Astrocyte (in vitro differentiated cells and primary cell): ENCODE results near the gene CHRNA3. TPM values are rescaled to one million over a fixed set of nuclear protein-coding genes. Genes with fewer than 3 reads are reported as not detected.

Experiments
- DNase-seq: peaks from one replicate; pipeline ENCODE4 v3.0.0-alpha.2; 2010; ENCODE audit warnings: low read depth
- FAIRE-seq: peaks from 2 replicates; lab custom pipeline; 2011; peaks lifted over from hg19 to GRCh38; lab: Jason Lieb, UNC
- H2AFZ ChIP-seq: 2 replicates; pipeline ENCODE4 v1.6.0; 2012; ENCODE audit warnings: low read depth, low read length, inconsistent platforms
- H3K27ac ChIP-seq: 2 replicates; pipeline ENCODE4 v1.5.1; 2011; ENCODE audit warnings: low read depth, low read length, inconsistent platforms
- H3K27me3 ChIP-seq: 2 replicates; pipeline ENCODE4 v1.6.0; 2011; ENCODE audit warnings: low read length, inconsistent platforms; ENCODE audit not compliant: insufficient read depth
- H3K36me3 ChIP-seq: 2 replicates; pipeline ENCODE4 v1.5.1; 2011; ENCODE audit warnings: low read length, inconsistent platforms; ENCODE audit not compliant: insufficient read depth
- H3K4me1 ChIP-seq: 2 replicates; pipeline ENCODE4 v1.5.1; 2011; ENCODE audit warnings: low read length, inconsistent platforms; ENCODE audit not compliant: insufficient read depth
- H3K4me2 ChIP-seq: 2 replicates; pipeline ENCODE4 v1.6.0; 2012; ENCODE audit warnings: low read length, inconsistent platforms
- H3K4me3 ChIP-seq: 2 replicates; pipeline ENCODE4 v1.5.1; 2011; ENCODE audit warnings: low read depth, mild to moderate bottlenecking, low read length, inconsistent platforms; ENCODE audit not compliant: insufficient read depth
- H3K79me2 ChIP-seq: 2 replicates; pipeline ENCODE4 v1.6.0; 2012; ENCODE audit warnings: mild to moderate bottlenecking, low read length, inconsistent platforms; ENCODE audit not compliant: insufficient read depth
- H3K9ac ChIP-seq: 2 replicates; pipeline ENCODE4 v1.6.0; 2012; ENCODE audit warnings: mild to moderate bottlenecking, low read length, inconsistent platforms
- H3K9me3 ChIP-seq: 2 replicates; pipeline ENCODE4 v1.5.1; 2012; ENCODE audit warnings: low read depth, mild to moderate bottlenecking, low read length, inconsistent platforms; ENCODE audit not compliant: insufficient read depth
- H4K20me1 ChIP-seq: 2 replicates; pipeline ENCODE4 v1.6.0; 2012; ENCODE audit warnings: low read length, inconsistent platforms; ENCODE audit not compliant: insufficient read depth
- H3K27ac Mint-ChIP-seq: one replicate; pipeline ENCODE4 v1.8.0; 2021; ENCODE audit warnings: mild to moderate bottlenecking, mixed read lengths; ENCODE audit not compliant: unreplicated experiment
- H3K27me3 Mint-ChIP-seq: one replicate; pipeline ENCODE4 v1.8.0; 2021; ENCODE audit warnings: low read depth, mixed read lengths; ENCODE audit not compliant: unreplicated experiment
- H3K36me3 Mint-ChIP-seq: one replicate; pipeline ENCODE4 v1.8.0; 2021; ENCODE audit warnings: low read depth, mixed read lengths; ENCODE audit not compliant: unreplicated experiment
- H3K4me1 Mint-ChIP-seq: one replicate; pipeline ENCODE4 v1.8.0; 2021; ENCODE audit warnings: low read depth, mixed read lengths; ENCODE audit not compliant: unreplicated experiment
- H3K4me3 Mint-ChIP-seq: one replicate; pipeline ENCODE4 v1.8.0; 2021; ENCODE audit warnings: mild to moderate bottlenecking, moderate library complexity, mixed read lengths; ENCODE audit not compliant: unreplicated experiment
- H3K9me3 Mint-ChIP-seq: one replicate; pipeline ENCODE4 v1.8.0; 2021; ENCODE audit warnings: mild to moderate bottlenecking, mixed read lengths; ENCODE audit not compliant: unreplicated experiment
- EZH2 ChIP-seq: IDR thresholded peaks from 2 replicates; pipeline ENCODE4 v1.6.1; 2012; ENCODE audit warnings: mild to moderate bottlenecking, low read length, inconsistent platforms; ENCODE audit not compliant: insufficient read depth
- total RNA-seq: library from RNA; stranded (reverse); gene quantifications from 2 replicates; pipeline ENCODE4 v1.2.1, GENCODE V29; 2021
- TF ChIP-seq, protein P1 (sequence below): IDR thresholded peaks from 2 replicates; pipeline ENCODE4 v1.5.1; 2011; ENCODE audit warnings: low read depth, mild to moderate bottlenecking, inconsistent platforms, low read length, moderate library complexity; ENCODE audit not compliant: insufficient read depth

CHRNA3 gene
- total RNA-seq, 1 donor from 2014 or later: not detected

DNA sequence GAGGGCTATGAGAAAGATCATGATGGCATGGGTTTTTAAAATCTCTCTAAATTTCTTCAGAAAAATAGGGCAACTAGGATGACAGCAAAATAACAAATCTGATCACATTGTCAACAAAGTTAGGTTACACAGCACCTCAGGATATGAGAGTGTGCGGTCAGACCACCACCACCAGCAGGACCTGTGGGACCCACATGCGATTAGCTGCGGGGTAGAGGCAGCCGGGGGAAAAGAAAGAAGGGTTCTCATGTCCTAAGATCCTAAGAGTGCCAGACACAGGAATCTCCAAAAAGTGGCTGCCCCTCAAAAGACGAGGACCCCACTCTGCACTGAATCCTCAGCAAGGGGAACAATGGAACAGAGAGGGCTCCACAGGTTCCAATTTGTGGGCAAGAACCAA lies 15.6 kb downstream of the CHRNA3 start:
- Histone ChIP-seq H3K4me2 (no peak overlapping the region), H3K9me3 (no peaks in the 10 kb centered on the region), H3K4me1 (no peaks in the 10 kb centered on the region), H3K36me3 (no peaks in the 10 kb centered on the region), H3K9ac (no peak overlapping the region), H3K27me3 (no peaks in the 10 kb centered on the region), H3K4me3 (no peak overlapping the region), H3K79me2 (no peaks in the 10 kb centered on the region), H3K27ac (no peak overlapping the region), H4K20me1 (no peaks in the 10 kb centered on the region), H2AFZ (no peak overlapping the region)
- no peak overlapping the region for H3K4me3 Mint-ChIP-seq
- H3K27me3 Mint-ChIP-seq: peaks cover 20% of the 10 kb centered on the region
- no peak overlapping the region for H3K27ac Mint-ChIP-seq
- peaks cover 5% of the 10 kb centered on the region for H3K36me3 Mint-ChIP-seq
- no peak for TF ChIP-seq EZH2
- TF ChIP-seq, protein P1, sequence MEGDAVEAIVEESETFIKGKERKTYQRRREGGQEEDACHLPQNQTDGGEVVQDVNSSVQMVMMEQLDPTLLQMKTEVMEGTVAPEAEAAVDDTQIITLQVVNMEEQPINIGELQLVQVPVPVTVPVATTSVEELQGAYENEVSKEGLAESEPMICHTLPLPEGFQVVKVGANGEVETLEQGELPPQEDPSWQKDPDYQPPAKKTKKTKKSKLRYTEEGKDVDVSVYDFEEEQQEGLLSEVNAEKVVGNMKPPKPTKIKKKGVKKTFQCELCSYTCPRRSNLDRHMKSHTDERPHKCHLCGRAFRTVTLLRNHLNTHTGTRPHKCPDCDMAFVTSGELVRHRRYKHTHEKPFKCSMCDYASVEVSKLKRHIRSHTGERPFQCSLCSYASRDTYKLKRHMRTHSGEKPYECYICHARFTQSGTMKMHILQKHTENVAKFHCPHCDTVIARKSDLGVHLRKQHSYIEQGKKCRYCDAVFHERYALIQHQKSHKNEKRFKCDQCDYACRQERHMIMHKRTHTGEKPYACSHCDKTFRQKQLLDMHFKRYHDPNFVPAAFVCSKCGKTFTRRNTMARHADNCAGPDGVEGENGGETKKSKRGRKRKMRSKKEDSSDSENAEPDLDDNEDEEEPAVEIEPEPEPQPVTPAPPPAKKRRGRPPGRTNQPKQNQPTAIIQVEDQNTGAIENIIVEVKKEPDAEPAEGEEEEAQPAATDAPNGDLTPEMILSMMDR: no peak
- no peak for FAIRE-seq
- DNase-seq: no peak
- peaks cover 8% of the 10 kb centered on the region for H3K9me3 Mint-ChIP-seq
- H3K4me1 Mint-ChIP-seq: no peaks in the 10 kb centered on the region

DNA sequence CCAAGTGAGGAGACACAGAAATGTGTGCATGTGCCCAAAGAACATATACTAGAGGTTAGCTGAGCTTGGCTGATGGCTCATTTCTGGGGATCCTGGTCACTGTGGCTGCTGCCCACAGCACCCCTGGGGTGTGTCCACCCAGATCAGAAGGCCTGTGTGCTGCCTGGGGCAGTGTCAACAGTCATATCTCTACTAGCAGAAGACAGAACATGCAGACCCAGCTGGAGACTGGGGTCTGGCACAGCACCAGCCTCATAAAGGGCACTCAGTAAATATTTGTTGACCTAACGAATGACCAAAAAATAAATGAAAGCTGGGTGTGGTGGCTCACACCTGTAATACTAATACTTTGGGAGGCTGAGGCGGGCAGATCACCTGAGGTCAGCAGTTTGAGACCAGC lies 16.4 kb downstream of the CHRNA3 start:
- no peaks in the 10 kb centered on the region for H3K36me3 ChIP-seq
- no peaks in the 10 kb centered on the region for H4K20me1 ChIP-seq
- H3K27ac Mint-ChIP-seq: no peak overlapping the region
- H3K4me3 ChIP-seq: no peak overlapping the region
- H3K27me3 Mint-ChIP-seq: peaks cover 17% of the 10 kb centered on the region
- FAIRE-seq (no peak), DNase-seq (no peak)
- H3K4me3 Mint-ChIP-seq: no peak overlapping the region
- no peaks in the 10 kb centered on the region for H3K9me3 ChIP-seq
- H3K9me3 Mint-ChIP-seq: peaks cover 7% of the 10 kb centered on the region
- TF ChIP-seq, protein P1: no peak
- no peak for TF ChIP-seq EZH2
- H3K27me3 ChIP-seq: no peaks in the 10 kb centered on the region
- no peaks in the 10 kb centered on the region for H3K4me1 ChIP-seq
- H3K4me2 ChIP-seq: no peak overlapping the region
- H3K36me3 Mint-ChIP-seq: peaks cover 5% of the 10 kb centered on the region
- H2AFZ ChIP-seq: no peak overlapping the region
- no peaks in the 10 kb centered on the region for H3K79me2 ChIP-seq
- no peak overlapping the region for H3K27ac ChIP-seq
- no peak overlapping the region for H3K9ac ChIP-seq
- H3K4me1 Mint-ChIP-seq: no peaks in the 10 kb centered on the region

DNA sequence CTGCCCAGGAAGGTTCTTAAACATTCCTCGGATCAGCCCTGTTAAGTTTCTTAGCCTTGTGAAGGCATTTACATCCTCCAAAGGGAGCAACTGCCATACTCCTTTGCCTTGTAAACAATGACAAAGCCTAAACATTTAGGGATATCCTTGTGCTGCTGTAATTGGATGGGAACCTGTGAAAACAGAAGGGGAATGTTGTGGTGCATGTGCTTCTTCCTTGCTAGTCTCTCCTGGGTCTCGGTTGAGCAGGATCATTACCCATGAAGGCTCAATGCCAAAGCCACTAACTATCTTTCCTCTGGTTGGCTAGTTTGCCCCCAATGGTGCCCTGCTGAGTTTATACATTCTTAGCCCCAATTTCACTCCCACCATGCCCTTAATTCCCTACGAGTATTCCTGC lies 17.3 kb downstream of the CHRNA3 start:
- no peaks in the 10 kb centered on the region for H3K27me3 ChIP-seq
- H3K36me3 Mint-ChIP-seq: peaks cover 5% of the 10 kb centered on the region
- no peak overlapping the region for H3K9ac ChIP-seq
- no peaks in the 10 kb centered on the region for H3K79me2 ChIP-seq
- H3K4me1 ChIP-seq: no peaks in the 10 kb centered on the region
- no peaks in the 10 kb centered on the region for H4K20me1 ChIP-seq
- H3K27ac ChIP-seq: no peak overlapping the region
- DNase-seq (no peak), FAIRE-seq (no peak)
- no peaks in the 10 kb centered on the region for H3K36me3 ChIP-seq
- H3K9me3 Mint-ChIP-seq: peaks cover 6% of the 10 kb centered on the region
- no peak overlapping the region for H3K4me3 Mint-ChIP-seq
- no peaks in the 10 kb centered on the region for H3K9me3 ChIP-seq
- peaks cover 17% of the 10 kb centered on the region for H3K27me3 Mint-ChIP-seq
- no peak overlapping the region for H2AFZ ChIP-seq
- no peaks in the 10 kb centered on the region for H3K4me1 Mint-ChIP-seq
- no peak overlapping the region for H3K4me2 ChIP-seq
- TF ChIP-seq, protein P1: no peak
- no peak for TF ChIP-seq EZH2
- H3K27ac Mint-ChIP-seq: no peak overlapping the region
- no peak overlapping the region for H3K4me3 ChIP-seq
